Raji (cell line): ENCODE measurements around the gene EXOC7.

Experiments used
- POLR2A ChIP-seq: IDR thresholded peaks from 2 replicates; pipeline ENCODE4 v1.6.1; 2011; ENCODE audit warnings: low read depth, low read length, control low read depth; ENCODE audit not compliant: insufficient read depth

Gene EXOC7

GRCh38 chr17:76033139-76033538 lies 70.4 kb downstream of the EXOC7 start:
- no peak for TF ChIP-seq POLR2A

DNA sequence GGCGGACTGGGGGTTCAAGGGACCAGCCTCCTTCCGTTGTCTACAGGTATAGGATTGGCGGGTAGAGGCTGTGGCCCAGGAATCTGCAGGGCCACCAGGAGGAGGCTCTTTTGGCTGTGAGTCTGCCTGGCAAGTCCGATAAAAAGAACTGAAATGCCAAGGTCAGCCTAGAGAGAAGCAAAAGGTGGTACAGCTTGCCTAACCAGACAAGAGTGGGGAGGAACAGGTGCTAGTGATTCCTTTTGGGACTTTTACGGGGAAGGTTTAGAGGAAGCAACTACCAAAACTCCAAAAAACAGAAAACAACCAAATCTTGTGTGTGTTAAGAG lies 70.8 kb downstream of the EXOC7 start:
- TF ChIP-seq POLR2A, result no peak

GRCh38 chr17:76032073-76032779 lies 71.4 kb downstream of the EXOC7 start:
- no peak for TF ChIP-seq POLR2A
